GM12872 (cell line): ENCODE measurements around the gene IL26.

Experiments
- TF ChIP-seq, protein P1 (sequence below): IDR thresholded peaks from 3 replicates; pipeline ENCODE4 v1.5.1; 2011; ENCODE audit warnings: low read depth, mild to moderate bottlenecking, low read length, moderate library complexity; ENCODE audit not compliant: insufficient read depth

IL26 gene

DNA sequence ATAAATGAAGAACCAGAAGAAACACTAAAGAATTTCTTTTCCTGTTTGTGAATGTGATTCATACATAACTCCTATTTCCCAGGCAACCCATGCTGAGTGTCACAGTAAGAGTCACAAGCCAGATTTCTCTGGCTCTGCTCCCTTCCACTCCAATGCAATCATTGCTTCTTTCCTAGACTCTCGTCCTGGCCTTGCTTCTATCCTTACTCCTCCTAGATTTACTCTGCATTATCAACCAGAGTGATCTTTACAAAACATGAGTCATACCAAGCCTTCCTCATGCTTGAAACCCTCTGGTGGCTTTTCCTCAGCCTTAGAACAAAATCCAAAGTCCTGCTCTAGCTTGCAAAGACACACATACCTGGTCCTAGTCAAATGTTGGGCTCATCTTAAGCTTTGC lies 14.5 kb upstream of the IL26 start:
- TF ChIP-seq, protein P1, sequence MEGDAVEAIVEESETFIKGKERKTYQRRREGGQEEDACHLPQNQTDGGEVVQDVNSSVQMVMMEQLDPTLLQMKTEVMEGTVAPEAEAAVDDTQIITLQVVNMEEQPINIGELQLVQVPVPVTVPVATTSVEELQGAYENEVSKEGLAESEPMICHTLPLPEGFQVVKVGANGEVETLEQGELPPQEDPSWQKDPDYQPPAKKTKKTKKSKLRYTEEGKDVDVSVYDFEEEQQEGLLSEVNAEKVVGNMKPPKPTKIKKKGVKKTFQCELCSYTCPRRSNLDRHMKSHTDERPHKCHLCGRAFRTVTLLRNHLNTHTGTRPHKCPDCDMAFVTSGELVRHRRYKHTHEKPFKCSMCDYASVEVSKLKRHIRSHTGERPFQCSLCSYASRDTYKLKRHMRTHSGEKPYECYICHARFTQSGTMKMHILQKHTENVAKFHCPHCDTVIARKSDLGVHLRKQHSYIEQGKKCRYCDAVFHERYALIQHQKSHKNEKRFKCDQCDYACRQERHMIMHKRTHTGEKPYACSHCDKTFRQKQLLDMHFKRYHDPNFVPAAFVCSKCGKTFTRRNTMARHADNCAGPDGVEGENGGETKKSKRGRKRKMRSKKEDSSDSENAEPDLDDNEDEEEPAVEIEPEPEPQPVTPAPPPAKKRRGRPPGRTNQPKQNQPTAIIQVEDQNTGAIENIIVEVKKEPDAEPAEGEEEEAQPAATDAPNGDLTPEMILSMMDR: no peak

DNA sequence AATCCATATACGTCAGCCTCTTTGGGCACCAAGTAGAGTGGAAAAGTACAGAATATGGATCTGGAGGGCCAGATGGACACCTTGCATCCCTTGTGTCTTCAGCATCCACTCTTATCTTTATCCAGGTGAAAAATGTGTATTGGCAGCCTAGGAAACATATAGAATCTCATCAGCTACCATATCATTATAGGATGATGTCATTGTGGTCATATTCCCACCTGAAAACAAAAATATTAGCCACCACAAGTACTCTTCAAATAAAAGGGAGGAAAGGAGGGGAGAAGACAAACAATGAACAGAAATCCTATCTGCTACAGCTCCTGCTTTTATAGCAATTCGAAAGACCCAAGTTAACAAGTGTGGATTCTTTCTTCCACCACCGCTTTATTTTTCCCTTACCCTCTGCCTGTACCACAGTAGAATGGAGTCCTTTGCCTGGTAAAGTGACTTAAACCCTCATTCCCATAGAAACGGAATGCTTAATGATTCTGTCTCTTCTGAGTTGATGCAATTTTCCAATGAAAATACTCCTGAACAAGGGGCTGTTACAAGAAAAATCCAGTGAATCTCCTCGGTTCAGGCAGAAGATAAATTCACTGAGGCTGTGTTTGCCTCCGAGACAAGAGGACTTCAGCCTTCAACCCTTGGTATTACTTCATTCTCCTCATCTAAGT lies 13.8 kb upstream of the IL26 start:
- TF ChIP-seq, protein P1: no peak

DNA sequence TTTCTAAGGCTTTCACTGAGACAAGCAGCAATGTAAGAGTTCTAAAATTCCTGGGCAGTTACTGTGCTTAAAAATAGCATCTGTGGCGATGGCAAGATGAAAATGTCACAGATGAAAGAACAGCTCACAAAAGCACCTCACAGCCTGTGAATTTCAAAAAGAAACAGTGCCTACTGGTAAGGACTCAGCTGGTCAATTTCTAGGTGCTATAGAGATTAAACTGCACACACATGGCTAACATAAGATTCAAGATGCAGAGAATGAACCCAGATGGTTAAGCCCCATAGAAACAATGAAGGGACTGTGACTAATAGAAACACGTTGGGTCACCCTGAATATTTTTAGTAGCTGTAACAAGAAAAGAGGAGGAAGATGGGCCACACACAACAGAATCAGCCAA lies 12.0 kb upstream of the IL26 start:
- TF ChIP-seq, protein P1: no peak

DNA sequence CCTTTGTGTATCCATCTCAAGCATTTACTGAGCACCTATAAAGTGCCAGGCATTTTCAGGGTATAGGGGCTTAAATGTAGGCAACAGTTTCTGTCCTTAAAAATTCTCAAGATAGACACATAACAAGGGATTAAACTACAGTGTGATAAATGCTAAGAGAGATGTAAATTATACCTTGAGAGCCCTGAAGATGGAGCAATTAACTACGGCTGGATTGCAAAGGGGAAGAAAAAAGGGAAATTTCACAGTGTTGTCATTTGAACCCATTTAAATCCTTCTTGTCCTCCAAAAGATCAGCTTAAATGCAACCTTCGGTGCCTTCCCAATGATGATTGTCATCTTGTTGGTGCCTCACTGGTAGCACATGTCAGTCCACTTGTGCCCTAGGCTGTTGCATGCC lies 11.5 kb upstream of the IL26 start:
- TF ChIP-seq, protein P1: no peak

DNA sequence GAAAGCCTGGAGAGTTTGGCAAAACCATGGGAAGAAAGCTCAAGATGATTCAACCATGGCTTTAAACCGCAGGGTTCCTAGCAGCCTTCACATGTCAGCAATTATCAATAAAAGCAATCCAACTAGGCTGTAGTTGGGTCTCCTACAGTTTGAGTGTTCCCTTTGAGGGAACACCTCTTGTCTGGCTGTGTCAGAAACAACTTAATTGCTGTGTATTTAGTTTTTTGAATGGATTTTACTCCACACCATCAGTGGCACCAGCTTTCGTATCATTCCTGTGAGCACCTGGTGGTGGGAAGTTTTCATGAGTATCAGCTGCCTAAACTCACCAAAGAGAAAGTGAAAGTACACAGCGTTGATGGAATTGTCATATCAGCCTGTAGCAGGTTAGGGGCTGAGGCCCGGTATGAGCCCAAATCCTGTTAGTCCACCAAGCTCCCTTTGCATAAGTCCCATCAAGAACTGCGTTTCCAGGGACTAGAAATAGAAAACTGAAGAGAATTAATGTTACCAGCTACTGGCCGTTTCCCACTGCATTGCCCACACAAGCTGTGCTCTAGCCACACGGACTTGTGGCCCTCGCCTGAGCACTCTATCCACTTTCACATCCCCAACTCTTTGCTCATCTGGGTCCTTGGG lies 10.9 kb upstream of the IL26 start:
- TF ChIP-seq, protein P1: 0 out of 3 replicates have a peak, but pooled peaks have one; percentile 10

DNA sequence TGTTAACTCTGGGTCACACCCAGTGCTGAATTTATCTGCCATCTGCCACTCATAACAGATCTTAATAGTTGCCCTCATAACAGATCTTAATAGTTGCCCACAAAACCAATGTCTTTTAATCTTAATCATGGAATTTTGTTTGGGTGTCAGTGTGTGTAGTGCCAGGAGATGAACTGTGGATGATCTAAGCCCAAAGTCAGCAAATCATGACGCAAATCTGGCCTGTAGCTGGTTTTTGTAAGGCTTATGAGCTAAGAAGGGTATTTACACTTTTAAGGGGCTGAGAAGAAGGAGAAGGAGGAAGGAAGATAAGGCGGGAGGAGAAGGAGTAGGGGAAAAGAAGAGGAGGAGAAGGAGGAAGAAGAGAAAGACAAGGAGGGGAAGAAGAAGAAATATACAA lies 10.0 kb upstream of the IL26 start:
- TF ChIP-seq, protein P1: no peak

DNA sequence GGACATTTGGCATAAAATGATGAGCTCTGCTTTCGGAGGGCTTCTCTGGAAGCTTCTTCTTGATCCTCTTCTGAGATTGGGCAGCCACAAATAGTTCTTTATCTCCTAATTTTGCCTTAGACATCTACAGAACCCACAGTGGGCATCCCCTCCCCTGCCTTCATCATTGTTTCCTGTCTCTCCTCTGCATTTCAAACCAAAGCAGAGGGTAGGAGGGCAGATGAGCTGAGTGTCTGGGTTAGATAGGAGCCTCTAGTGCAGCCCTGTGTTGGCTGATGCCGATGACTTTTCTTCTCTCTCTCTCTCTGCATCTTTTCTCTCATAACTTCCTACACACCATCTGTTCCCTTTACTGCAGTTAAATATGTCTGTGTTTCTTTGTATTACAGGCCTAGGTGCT lies 8.5 kb upstream of the IL26 start:
- TF ChIP-seq, protein P1: no peak
